Ishikawa (cell line): Measurements from ENCODE around the gene MEG3.

ENCODE experiments used
- CEBPB ChIP-seq: IDR thresholded peaks from 2 replicates; pipeline ENCODE4 v1.6.1; 2012
- CREB1 ChIP-seq: IDR thresholded peaks from 2 replicates; pipeline ENCODE4 v1.6.1; 2012; ENCODE audit warnings: low read depth
- EGR1 ChIP-seq: IDR thresholded peaks from 2 replicates; pipeline ENCODE4 v1.6.1; 2012
- EP300 ChIP-seq: IDR thresholded peaks from 2 replicates; pipeline ENCODE4 v1.6.1; 2012; ENCODE audit warnings: borderline replicate concordance
- TAF1 ChIP-seq: IDR thresholded peaks from 2 replicates; pipeline ENCODE4 v1.6.1; 2012; ENCODE audit warnings: low read depth, mild to moderate bottlenecking
- TEAD4 ChIP-seq: IDR thresholded peaks from 2 replicates; pipeline ENCODE4 v1.6.1; 2012
- YY1 ChIP-seq: IDR thresholded peaks from 2 replicates; pipeline ENCODE4 v1.6.1; 2012; ENCODE audit warnings: low read depth

DNA sequence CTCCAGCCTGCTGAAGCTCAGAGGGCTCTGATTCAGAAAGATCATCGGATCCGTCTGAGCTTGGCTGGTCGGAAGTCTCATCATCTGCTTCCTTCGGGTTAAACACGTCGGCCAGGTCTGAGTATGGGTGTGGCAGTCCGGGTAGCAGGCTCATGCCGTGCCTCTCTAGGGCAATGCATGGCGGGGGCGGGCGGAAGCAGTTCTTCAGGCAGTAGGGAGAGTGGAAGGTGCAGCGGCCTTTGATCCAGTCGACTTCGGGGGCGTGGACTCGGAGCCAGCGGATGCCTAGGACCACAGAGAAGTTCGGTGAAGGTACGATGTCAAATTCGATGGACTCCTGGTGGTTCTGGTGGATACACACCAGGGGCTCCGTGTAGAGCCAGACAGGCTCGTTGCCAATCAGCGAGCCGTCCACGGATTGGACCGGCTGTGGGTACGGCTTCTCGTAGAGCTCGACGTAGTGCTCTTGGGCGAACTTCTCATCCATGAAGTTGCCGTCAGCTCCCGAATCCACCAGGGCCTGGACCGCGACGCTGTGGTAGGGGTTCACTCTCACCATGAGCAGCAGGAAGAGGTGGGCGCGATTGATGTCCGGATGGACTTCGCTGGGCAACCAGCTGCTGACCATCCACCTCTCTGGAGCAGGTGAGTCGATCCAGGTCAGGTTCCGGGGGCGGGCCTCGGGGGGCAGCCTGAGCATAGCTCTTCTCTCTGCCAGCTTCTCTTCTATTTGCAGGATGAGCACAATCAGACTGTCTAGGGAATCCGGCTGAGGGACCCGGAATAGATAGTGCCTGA lies 57.3 kb downstream of the MEG3 start:
- no peak for TF ChIP-seq CEBPB
- TF ChIP-seq EP300, result no peak
- TF ChIP-seq YY1, result no peak
- no peak for TF ChIP-seq EGR1
- TF ChIP-seq TEAD4, result no peak
- no peak for TF ChIP-seq TAF1
- TF ChIP-seq CREB1, result no peak
